ENCODE results near the gene CAMK1G.

CAMK1G gene

GRCh38 chr1:209633335-209633997 lies 50.0 kb downstream of the CAMK1G start:
- no peak for DNase-seq (ENCODE audit: low read depth in 1 of 2, low spot score in 1 of 2)

- DNase-seq (ENCODE audit: low read depth in 1 of 2, low spot score in 1 of 2): no peak
These were observed 50.7 kb downstream of the CAMK1G start for GRCh38 chr1:209634005-209634737.

- DNase-seq (ENCODE audit: low read depth in 1 of 2, low spot score in 1 of 2): no peak
These were observed 52.3 kb downstream of the CAMK1G start for GRCh38 chr1:209635850-209636249.

GRCh38 chr1:209641832-209642172 lies 58.3 kb downstream of the CAMK1G start:
- no peak for DNase-seq (ENCODE audit: low read depth in 1 of 2, low spot score in 1 of 2)

GRCh38 chr1:209642816-209643215 lies 59.3 kb downstream of the CAMK1G start:
- no peak for DNase-seq (ENCODE audit: low read depth in 1 of 2, low spot score in 1 of 2)

- no peak for DNase-seq (ENCODE audit: low read depth in 1 of 2, low spot score in 1 of 2)
These were observed 59.9 kb downstream of the CAMK1G start for GRCh38 chr1:209643285-209644020.

- DNase-seq (ENCODE audit: low read depth in 1 of 2, low spot score in 1 of 2): no peak
These were observed 62.3 kb downstream of the CAMK1G start for GRCh38 chr1:209645574-209646452.

GRCh38 chr1:209646558-209646957 lies 63.0 kb downstream of the CAMK1G start:
- no peak for DNase-seq (ENCODE audit: low read depth in 1 of 2, low spot score in 1 of 2)

GRCh38 chr1:209647156-209647555 lies 63.6 kb downstream of the CAMK1G start:
- no peak for DNase-seq (ENCODE audit: low read depth in 1 of 2, low spot score in 1 of 2)

- DNase-seq (ENCODE audit: low read depth in 1 of 2, low spot score in 1 of 2): no peak
These were observed 64.8 kb downstream of the CAMK1G start for GRCh38 chr1:209648346-209648745.

GRCh38 chr1:209648931-209649776 lies 65.6 kb downstream of the CAMK1G start:
- no peak for DNase-seq (ENCODE audit: low read depth in 1 of 2, low spot score in 1 of 2)

- DNase-seq (ENCODE audit: low read depth in 1 of 2, low spot score in 1 of 2): no peak
These were observed 66.9 kb downstream of the CAMK1G start for GRCh38 chr1:209650454-209650853.

- peak; percentile 24 to 38 for DNase-seq (ENCODE audit: low read depth in 1 of 2, low spot score in 1 of 2)
These were observed 67.6 kb downstream of the CAMK1G start for GRCh38 chr1:209651138-209651587.

GRCh38 chr1:209652121-209652735 lies 68.7 kb downstream of the CAMK1G start, which contains the start of gene LAMB3:
Gene LAMB3 (minus strand): TSS chr1:209652425. CDS start chr1:209650944, 1,481 bp downstream.
- DNase-seq (ENCODE audit: low read depth in 1 of 2, low spot score in 1 of 2): no peak

- peak in 1 of 2 donors; percentile 14 for DNase-seq (ENCODE audit: low read depth in 1 of 2, low spot score in 1 of 2)
These were observed 69.4 kb downstream of the CAMK1G start for GRCh38 chr1:209652873-209653401.

- DNase-seq (ENCODE audit: low read depth in 1 of 2, low spot score in 1 of 2): no peak
These were observed 70.4 kb downstream of the CAMK1G start for GRCh38 chr1:209653915-209654351.

- DNase-seq (ENCODE audit: low read depth in 1 of 2, low spot score in 1 of 2): no peak
These were observed 72.1 kb downstream of the CAMK1G start for GRCh38 chr1:209655411-209656231.

- DNase-seq (ENCODE audit: low read depth in 1 of 2, low spot score in 1 of 2): no peak
These were observed 73.8 kb downstream of the CAMK1G start for GRCh38 chr1:209657140-209657879.

All from activated T-helper 1 cell treated with anti-CD3 and anti-CD28 coated beads, Interleukin-2, amount 50 U/mL, for 16 hours (primary cell).